ENCODE data around the gene PDE4A. TPM values are rescaled to one million over a fixed set of nuclear protein-coding genes. Genes with fewer than 3 reads are reported as not detected.

The PDE4A gene
- total and polyA plus RNA-seq, 2 of the 13 experiments (the other 11 are each of a cell fraction or from before 2014, with no cell fraction given): 1.1 to 4.1 TPM

DNA sequence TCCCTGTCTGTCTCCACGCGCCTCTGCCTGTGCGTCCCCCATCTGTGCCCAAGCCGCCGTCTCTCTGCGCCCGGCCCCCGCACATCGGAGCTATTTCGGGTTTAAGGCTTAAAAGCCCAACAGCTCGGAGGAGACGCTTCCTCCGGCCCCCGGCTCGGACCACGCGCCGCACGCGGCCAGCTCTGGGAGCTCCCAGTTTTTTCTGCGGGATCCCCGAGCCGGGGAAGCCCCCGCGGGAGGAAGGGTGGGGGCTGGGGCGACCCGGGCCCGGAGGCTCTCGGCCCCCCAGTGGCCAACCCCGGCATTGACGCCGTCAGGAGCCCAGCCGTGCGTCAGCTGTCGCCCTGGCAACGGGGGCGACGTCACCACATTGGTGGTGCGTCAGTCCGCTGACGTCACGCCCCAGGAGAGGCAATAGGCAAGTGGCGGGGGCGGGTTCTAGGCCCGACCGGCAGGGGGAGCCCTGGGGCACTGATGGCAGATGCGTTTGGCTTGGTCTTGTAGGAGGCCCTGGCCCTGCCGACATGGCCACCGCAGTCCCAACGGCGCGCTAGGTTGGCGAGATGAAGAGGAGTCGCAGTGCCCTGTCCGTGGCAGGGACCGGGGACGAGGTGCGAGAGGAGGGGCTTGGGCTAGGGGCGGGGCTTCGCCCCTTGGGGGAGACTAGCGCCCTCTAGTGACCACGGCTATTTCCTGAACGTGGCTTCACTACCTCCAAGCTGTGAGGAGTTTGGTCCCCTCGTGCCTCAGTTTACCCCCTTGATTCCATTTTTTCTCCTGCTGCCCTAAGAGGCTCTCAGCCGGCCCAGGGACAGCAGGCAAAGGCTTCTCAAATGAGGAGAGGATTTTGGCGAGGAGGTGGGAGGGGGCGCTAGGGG lies 3.7 kb upstream of the PDE4A start (continued):
- TF ChIP-seq ZNF709 (CRISPR knock-in tag; IDR thresholded peaks at IDR 0.05): peak; percentile 83; the same call in 1 of the 2 replicates
- no peak for TF ChIP-seq SIX1 (CRISPR knock-in tag; IDR thresholded peaks at IDR 0.05; ENCODE audit: borderline replicate concordance)
- 0 out of 2 replicates have a peak, but pooled peaks have one; percentile 55 for TF ChIP-seq ZNF276 (CRISPR knock-in tag; IDR thresholded peaks at IDR 0.05; ENCODE audit: low read depth)
- no peak for TF ChIP-seq ZNF329 (CRISPR knock-in tag; IDR thresholded peaks at IDR 0.05; ENCODE audit: low read depth)
- TF ChIP-seq, protein P1, sequence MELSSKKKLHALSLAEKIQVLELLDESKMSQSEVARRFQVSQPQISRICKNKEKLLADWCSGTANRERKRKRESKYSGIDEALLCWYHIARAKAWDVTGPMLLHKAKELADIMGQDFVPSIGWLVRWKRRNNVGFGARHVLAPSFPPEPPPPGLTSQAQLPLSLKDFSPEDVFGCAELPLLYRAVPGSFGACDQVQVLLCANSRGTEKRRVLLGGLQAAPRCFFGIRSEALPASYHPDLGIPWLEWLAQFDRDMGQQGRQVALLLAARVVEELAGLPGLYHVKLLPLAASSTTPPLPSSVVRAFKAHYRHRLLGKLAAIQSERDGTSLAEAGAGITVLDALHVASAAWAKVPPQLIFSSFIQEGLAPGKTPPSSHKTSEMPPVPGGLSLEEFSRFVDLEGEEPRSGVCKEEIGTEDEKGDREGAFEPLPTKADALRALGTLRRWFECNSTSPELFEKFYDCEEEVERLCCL (CRISPR knock-in tag; IDR thresholded peaks at IDR 0.05; ENCODE audit: borderline replicate concordance): no peak
- no peak for TF ChIP-seq ZBTB40 (IDR thresholded peaks at IDR 0.05)
- TF ChIP-seq ZBTB40 (CRISPR knock-in tag; IDR thresholded peaks at IDR 0.05): peak; percentile 60; the same call in 1 of the 2 replicates
- TF ChIP-seq CCDC6 (CRISPR knock-in tag; IDR thresholded peaks at IDR 0.05): no peak
- 0 out of 2 replicates have a peak, but pooled peaks have one; percentile 64 for TF ChIP-seq ZNF264 (CRISPR knock-in tag; IDR thresholded peaks at IDR 0.05)
- TF ChIP-seq EZH2 (conservative IDR thresholded peaks at IDR 0.05; ENCODE audit: low read depth, low read length): no peak
- TF ChIP-seq ZNF605 (CRISPR knock-in tag; IDR thresholded peaks at IDR 0.05): peak; percentile 81; the same call in 1 of the 2 replicates
- TF ChIP-seq, protein P2, sequence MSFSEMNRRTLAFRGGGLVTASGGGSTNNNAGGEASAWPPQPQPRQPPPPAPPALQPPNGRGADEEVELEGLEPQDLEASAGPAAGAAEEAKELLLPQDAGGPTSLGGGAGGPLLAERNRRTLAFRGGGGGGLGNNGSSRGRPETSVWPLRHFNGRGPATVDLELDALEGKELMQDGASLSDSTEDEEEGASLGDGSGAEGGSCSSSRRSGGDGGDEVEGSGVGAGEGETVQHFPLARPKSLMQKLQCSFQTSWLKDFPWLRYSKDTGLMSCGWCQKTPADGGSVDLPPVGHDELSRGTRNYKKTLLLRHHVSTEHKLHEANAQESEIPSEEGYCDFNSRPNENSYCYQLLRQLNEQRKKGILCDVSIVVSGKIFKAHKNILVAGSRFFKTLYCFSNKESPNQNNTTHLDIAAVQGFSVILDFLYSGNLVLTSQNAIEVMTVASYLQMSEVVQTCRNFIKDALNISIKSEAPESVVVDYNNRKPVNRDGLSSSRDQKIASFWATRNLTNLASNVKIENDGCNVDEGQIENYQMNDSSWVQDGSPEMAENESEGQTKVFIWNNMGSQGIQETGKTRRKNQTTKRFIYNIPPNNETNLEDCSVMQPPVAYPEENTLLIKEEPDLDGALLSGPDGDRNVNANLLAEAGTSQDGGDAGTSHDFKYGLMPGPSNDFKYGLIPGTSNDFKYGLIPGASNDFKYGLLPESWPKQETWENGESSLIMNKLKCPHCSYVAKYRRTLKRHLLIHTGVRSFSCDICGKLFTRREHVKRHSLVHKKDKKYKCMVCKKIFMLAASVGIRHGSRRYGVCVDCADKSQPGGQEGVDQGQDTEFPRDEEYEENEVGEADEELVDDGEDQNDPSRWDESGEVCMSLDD (CRISPR knock-in tag; IDR thresholded peaks at IDR 0.05; ENCODE audit: borderline replicate concordance): 0 out of 2 replicates have a peak, but pooled peaks have one; percentile 39
- TF ChIP-seq ZBTB42 (CRISPR knock-in tag; IDR thresholded peaks at IDR 0.05): no peak
